Colonic mucosa (tissue), 4 donors: ENCODE data around the gene CDC25B. TPM values are rescaled to one million over a fixed set of nuclear protein-coding genes. Genes with fewer than 3 reads are reported as not detected.

Experiments used
- DNase-seq: peaks from one replicate; pipeline ENCODE4 v3.0.0-alpha.2; 2020
- H3K27ac ChIP-seq: fragments of 200-600 bp; one replicate; pipeline ENCODE4 v1.8.0; 2021
- H3K27me3 ChIP-seq: fragments of 200-600 bp; one replicate; pipeline ENCODE4 v1.8.0; 2021
- H3K36me3 ChIP-seq: fragments of 200-600 bp; one replicate; pipeline ENCODE4 v1.8.0; 2021
- H3K4me1 ChIP-seq: fragments of 200-600 bp; one replicate; pipeline ENCODE4 v1.8.0; 2021; ENCODE audit warnings: mild to moderate bottlenecking
- H3K4me3 ChIP-seq: fragments of 200-600 bp; one replicate; pipeline ENCODE4 v1.8.0; 2021
- H3K9ac ChIP-seq, 2 donors: one replicate each; pipeline ENCODE4 v1.7.0; 2013; ENCODE audit warnings: control low read depth in 2 of 2, low read depth in 2 of 2, low read length in 2 of 2
- H3K9me3 ChIP-seq: fragments of 200-600 bp; one replicate; pipeline ENCODE4 v1.8.0; 2021
- CTCF ChIP-seq: fragments of 200-600 bp; IDR thresholded peaks from one replicate; pipeline ENCODE4 v1.8.0; 2022; ENCODE audit warnings: antibody characterized with exemption, mild to moderate bottlenecking
- intact Hi-C: fragments of 100-400 bp; cut with DNase I; formaldehyde crosslinking; loops from one replicate; pipeline ENCODE4 v1.14.1; 2022
- total RNA-seq, 2 donors: library from RNA; stranded (reverse); fragmentation: NEBNext Ultra II Directional in 1 of 2; extraction: Animal tissue kit (Norgen Biotek cat#: 25700) in 1 of 2; gene quantifications; one replicate each; pipeline ENCODE4 v1.2.1, GENCODE V29; 2021
- donor health status: healthy.
- donor health status: DM: no; HTN: no; CAD: no.
- donor health status: DM: no; HTN: no; CAD: no.

CDC25B gene
- total RNA-seq, 2 donors from 2014 or later: 41.9 to 65.5 TPM

DNA sequence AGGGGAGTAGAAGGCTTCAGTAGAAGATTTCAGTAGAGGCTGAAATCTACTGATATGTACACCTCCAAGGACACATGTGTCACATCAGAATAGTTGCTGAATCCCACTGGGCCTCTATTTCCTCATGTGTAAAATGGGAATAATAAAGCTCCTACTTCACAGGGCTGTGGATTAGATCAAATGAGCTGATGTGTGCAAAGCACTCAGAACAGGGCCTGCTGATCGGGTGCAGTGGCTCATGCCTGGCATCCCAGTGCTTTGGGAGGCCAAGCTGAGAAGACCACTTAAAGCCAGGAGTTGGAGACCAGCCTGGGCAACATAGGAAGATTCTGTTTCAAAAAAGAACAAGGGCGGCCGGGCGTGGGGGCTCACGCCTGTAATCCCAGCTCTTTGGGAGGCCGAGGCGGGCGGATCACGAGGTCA lies 16.2 kb downstream of the CDC25B start:
- H3K27ac ChIP-seq: peak overlapping the region; percentile 90
- H3K36me3 ChIP-seq: no peaks in the 10 kb centered on the region
- H3K4me3 ChIP-seq: no peak overlapping the region
- TF ChIP-seq CTCF: no peak
- no peaks in the 10 kb centered on the region for H3K27me3 ChIP-seq
- H3K9me3 ChIP-seq: no peaks in the 10 kb centered on the region
- intact Hi-C loops: no loop called here
- peak overlapping the region; percentile 27 to 69 for H3K9ac ChIP-seq
- H3K4me1 ChIP-seq: peaks cover 30% of the 10 kb centered on the region
- no peak for DNase-seq

DNA sequence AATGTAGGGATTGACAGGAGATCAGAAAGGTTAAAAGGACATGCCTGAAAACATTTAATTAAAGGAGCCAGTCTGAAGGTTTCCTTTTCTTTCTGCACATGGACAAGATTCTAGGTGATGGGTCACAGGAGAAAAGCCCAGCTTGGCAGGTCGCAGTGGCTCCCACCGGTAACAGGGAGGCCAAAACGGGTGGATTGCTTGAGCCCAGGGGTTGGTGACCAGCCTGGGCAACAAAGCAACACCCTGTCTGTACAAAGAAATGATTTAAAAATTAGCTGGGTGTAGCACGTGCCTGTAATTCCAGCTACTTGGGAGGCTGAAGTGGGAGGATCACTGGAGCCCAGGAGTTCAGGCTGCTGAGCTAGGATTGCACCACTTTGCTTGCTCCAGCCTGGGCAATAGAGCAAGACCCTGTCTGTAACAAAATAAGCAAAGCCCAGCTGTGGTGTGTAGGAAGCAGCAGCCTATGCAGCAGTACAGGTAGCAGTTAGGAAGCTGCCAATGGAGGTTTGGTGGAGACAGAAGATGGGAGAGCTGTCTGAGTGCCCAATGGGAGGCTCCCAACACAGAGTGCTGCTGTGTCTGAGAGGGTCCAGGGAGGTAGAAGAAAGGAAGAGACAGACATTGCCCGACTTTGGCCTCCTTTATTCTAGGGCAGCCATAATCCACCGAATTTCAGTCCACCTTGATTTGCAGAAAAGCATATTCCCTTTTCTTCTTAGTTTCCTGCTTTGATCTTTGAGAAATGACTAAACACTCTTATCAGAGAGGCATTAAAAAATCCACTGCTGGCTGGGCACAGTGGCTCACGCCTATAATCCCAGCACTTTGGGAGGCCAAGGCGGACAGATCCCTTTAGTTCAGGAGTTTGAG lies 17.1 kb downstream of the CDC25B start:
- Histone ChIP-seq H3K4me3 (no peak overlapping the region), H3K9ac (peak overlapping the region in 1 of 2 donors; percentile 70), H3K36me3 (no peaks in the 10 kb centered on the region), H3K9me3 (no peaks in the 10 kb centered on the region), H3K4me1 (peaks cover 23% of the 10 kb centered on the region), H3K27me3 (no peaks in the 10 kb centered on the region), H3K27ac (peak overlapping the region; percentile 90)
- no peak for DNase-seq
- no peak for TF ChIP-seq CTCF
- intact Hi-C loops: no loop called here

DNA sequence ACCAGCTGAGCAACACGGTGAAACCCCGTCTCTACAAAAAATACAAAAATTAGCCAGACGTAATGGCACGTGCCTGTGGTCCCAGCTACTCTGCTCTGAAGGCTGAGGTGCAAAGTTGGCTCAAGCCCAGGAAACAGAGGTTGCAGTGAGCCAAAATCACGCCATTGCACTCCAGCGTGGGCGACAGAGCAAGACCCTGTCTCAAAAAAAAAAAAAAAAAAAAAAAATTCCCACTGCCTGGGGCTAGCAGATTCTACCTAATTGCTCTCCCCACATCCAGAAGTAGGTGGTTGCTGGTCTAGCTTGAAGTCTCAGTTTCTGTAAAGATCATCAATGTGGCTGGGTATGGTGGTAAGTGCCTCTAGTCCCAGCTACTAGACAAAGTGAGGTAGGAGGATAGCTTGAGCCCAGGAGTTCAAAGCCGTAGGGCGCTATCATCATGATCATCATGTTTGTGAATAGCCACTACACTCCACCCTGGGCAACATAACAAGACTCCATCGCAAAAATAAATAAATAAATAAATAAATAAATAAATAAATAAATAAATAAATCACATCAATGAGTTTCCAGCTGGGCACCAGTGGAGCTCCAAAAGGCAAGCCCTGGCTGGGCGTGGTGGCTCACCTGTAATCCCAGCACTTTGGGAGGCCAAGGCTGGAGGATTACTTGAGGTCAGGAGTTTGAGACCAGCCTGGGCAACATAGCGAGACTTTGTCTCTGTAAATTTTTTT lies 17.9 kb downstream of the CDC25B start:
- Histone ChIP-seq H3K9ac (peak overlapping the region in 1 of 2 donors; percentile 70), H3K4me1 (peaks cover 29% of the 10 kb centered on the region)

GRCh38 chr20:3814928-3815495 lies 18.9 kb downstream of the CDC25B start:
- Histone ChIP-seq H3K4me1 (peaks cover 29% of the 10 kb centered on the region), H3K27me3 (no peaks in the 10 kb centered on the region)

More for the DNA sequence above, 17.9 kb downstream of the CDC25B start:
- no peaks in the 10 kb centered on the region for H3K36me3 ChIP-seq
- no peak overlapping the region for H3K4me3 ChIP-seq
- no peaks in the 10 kb centered on the region for H3K27me3 ChIP-seq
- intact Hi-C loops: no loop called here
- H3K9me3 ChIP-seq: no peaks in the 10 kb centered on the region
- peak overlapping the region; percentile 90 for H3K27ac ChIP-seq
- no peak for DNase-seq
- TF ChIP-seq CTCF: no peak

More at GRCh38 chr20:3814928-3815495, 18.9 kb downstream of the CDC25B start:
- Histone ChIP-seq H3K27ac (no peak overlapping the region), H3K36me3 (no peaks in the 10 kb centered on the region), H3K9ac (no peak overlapping the region), H3K9me3 (no peaks in the 10 kb centered on the region), H3K4me3 (no peak overlapping the region)
- DNase-seq: no peak
- no peak for TF ChIP-seq CTCF
- intact Hi-C loops: no loop called here
